ENCODE results near the gene ATP5MG. TPM values are rescaled to one million over a fixed set of nuclear protein-coding genes. Genes with fewer than 3 reads are reported as not detected.

Gene ATP5MG
- total RNA-seq, 1 donor from 2014 or later: 154 TPM

DNA sequence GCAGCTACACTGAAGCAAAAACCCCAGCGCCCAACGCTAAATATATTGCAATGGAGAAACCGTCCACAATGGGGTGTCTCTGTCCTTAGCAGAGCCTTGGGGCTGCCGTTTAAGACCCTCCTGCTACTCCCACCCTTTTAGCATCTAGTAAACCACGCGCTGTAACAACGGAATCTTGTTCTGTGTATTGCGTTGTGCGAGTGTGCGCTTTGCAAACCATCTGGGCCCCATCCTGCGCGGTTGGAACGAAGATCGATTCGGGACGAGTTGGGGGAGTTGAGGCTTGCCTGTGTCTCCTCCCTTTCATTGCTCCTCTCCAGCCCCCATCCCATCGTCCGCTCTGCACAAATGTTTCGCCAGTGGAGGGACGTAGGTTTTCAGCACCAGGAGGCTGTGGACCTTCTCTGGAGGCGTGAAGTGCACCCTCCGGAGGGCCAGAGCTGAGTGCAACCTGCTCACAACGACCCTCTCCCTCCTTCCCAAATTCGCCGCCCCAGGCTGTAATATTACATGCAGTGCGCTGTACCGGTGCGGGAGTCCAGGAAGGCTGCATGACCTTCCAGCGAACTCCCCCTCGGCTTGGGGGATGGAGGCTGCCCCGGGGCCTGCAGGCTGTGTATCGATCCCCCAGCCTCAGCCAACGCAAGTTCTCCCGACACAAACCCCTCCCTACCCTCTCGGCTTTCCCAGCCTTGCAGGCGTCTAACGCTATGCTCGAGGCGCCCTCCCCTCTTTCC is 33.3 kb downstream of the ATP5MG start:
- Histone ChIP-seq H3K27ac (peak overlapping the region; percentile 87), H3K36me3 (no peaks in the 10 kb centered on the region), H3K4me1 (peaks cover 27% of the 10 kb centered on the region), H3K27me3 (ENCODE audit: low read depth) (no peaks in the 10 kb centered on the region), H3K9me3 (no peaks in the 10 kb centered on the region), H3K4me3 (peak overlapping the region; percentile 91)
- ATAC-seq (no peak), DNase-seq (peak; percentile 52)
- intact Hi-C loops (cut with DNase I): no loop called here
- TF ChIP-seq, protein P1, sequence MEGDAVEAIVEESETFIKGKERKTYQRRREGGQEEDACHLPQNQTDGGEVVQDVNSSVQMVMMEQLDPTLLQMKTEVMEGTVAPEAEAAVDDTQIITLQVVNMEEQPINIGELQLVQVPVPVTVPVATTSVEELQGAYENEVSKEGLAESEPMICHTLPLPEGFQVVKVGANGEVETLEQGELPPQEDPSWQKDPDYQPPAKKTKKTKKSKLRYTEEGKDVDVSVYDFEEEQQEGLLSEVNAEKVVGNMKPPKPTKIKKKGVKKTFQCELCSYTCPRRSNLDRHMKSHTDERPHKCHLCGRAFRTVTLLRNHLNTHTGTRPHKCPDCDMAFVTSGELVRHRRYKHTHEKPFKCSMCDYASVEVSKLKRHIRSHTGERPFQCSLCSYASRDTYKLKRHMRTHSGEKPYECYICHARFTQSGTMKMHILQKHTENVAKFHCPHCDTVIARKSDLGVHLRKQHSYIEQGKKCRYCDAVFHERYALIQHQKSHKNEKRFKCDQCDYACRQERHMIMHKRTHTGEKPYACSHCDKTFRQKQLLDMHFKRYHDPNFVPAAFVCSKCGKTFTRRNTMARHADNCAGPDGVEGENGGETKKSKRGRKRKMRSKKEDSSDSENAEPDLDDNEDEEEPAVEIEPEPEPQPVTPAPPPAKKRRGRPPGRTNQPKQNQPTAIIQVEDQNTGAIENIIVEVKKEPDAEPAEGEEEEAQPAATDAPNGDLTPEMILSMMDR (IDR thresholded peaks at IDR 0.05): no peak

DNA sequence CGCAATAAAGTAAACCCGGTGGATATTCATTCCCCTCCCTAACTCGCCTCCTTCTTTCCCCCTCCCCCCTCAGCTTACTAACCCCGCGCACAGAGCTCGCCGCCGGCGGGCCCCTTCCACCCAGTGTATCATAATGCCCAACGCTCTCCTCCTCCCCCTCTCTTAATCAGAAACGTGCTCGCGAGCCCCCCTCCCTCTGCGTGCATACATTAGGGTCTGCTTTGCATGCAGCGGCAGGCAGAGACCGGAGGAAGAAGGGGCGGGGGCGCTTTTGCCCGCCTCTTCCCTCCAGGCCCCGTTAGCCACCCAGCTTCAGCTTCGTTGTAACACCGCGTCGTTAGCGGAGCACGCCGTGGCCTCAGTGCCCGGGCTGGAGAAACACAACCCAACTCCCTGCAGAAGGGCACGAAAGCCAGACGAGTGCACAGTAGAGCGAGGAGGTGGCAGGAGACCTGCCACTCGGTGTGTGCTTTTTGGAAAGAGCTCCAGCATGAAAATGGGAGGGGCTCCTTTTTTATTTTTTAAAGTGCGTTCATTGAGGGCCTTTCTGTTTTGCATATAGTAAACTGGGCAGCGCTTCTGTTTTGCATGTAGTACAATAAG is 34.0 kb downstream of the ATP5MG start:
- no peaks in the 10 kb centered on the region for H3K9me3 ChIP-seq
- TF ChIP-seq, protein P1 (IDR thresholded peaks at IDR 0.05): no peak
- DNase-seq: peak; percentile 72
- H3K4me1 ChIP-seq: peaks cover 34% of the 10 kb centered on the region
- peak overlapping the region; percentile 91 for H3K4me3 ChIP-seq
- peak; percentile 12 to 43 for ATAC-seq
- intact Hi-C loops (cut with DNase I): no loop called here
- no peaks in the 10 kb centered on the region for H3K27me3 ChIP-seq (ENCODE audit: low read depth)
- peak overlapping the region; percentile 87 for H3K27ac ChIP-seq
- H3K36me3 ChIP-seq: no peaks in the 10 kb centered on the region

DNA sequence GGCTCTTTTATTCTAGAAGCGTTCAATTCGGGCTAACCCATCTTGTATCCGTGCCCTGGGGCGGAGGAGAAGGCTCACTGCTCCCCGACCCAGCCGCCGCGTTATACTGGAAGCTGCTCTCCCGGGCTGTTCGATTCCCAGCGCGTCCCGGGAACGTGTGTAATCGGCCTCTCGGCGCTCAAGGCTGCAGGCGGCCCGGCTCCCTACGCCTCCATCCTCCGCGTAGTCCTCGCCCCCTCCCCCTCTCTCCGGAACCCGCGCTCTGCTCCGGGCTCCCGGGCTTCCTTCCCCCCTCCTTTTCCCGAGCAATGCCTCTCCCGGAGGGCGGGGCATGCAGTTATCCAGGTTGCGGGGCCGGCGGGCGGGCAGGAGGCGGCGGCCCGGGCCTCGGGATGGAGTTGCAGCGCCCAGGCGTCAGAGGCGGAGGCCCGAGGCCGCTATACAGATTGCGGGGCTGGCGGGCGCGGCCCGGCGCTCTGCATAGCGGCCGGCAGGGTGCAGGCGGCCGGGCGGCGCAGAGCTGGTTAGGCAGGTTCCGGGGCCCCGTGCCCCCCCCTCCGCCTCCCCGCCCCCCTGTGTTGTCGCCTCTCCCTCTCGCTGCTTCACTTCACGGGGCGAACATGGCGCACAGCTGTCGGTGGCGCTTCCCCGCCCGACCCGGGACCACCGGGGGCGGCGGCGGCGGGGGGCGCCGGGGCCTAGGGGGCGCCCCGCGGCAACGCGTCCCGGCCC is 34.7 kb downstream of the ATP5MG start, which contains the start of gene KMT2A:
Gene KMT2A (plus strand): TSS at position 600 of the 732 bp plus-strand sequence. CDS start 21 bp downstream, at position 621.
- peak; percentile 96 for DNase-seq
- peak within 1 kb of the TSS; percentile 91 for H3K4me3 ChIP-seq
- peak; percentile 93 to 99 for ATAC-seq
- peaks cover 39% of the 10 kb centered on the region for H3K4me1 ChIP-seq
- TF ChIP-seq, protein P1 (IDR thresholded peaks at IDR 0.05): peak; percentile 11
- no peaks in the 10 kb centered on the region for H3K27me3 ChIP-seq (ENCODE audit: low read depth)
- H3K9me3 ChIP-seq: no peaks in the 10 kb centered on the region
- peak within 1 kb of the TSS; percentile 87 for H3K27ac ChIP-seq
- intact Hi-C loops (cut with DNase I): no loop called here
- H3K36me3 ChIP-seq: no peaks in the 10 kb centered on the region

DNA sequence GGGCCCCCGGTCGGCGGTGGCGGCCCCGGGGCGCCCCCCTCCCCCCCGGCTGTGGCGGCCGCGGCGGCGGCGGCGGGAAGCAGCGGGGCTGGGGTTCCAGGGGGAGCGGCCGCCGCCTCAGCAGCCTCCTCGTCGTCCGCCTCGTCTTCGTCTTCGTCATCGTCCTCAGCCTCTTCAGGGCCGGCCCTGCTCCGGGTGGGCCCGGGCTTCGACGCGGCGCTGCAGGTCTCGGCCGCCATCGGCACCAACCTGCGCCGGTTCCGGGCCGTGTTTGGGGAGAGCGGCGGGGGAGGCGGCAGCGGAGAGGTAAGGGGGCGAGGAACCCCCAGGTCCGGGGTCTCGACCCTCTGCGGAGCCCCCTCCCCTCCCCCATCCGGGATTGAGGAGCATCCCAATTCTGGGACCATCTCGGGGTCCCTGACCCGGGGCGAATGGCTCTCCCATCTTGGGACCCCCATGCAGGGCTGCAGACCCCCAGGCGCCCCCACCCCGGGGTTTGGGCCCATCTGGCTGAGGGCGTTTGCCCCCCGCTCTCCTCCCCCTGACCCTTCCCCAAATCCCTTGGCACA is 35.3 kb downstream of the ATP5MG start:
- DNase-seq: peak; percentile 55
- H3K27me3 ChIP-seq (ENCODE audit: low read depth): no peaks in the 10 kb centered on the region
- TF ChIP-seq, protein P1 (IDR thresholded peaks at IDR 0.05): no peak
- ATAC-seq: peak; percentile 0 to 1
- peak overlapping the region; percentile 87 for H3K27ac ChIP-seq
- intact Hi-C loops (cut with DNase I): no loop called here
- no peaks in the 10 kb centered on the region for H3K36me3 ChIP-seq
- H3K4me3 ChIP-seq: peak overlapping the region; percentile 91
- H3K9me3 ChIP-seq: no peaks in the 10 kb centered on the region
- H3K4me1 ChIP-seq: peaks cover 46% of the 10 kb centered on the region

All from lower lobe of right lung (tissue), 2 donors.